IMR-90 (cell line): Measurements from ENCODE around the gene ABCA4. TPM values are rescaled to one million over a fixed set of nuclear protein-coding genes. Genes with fewer than 3 reads are reported as not detected.

Experiments used
- ATAC-seq: fragments of 200-7000 bp; cut with Tn5 transposase; 2 replicates; pipeline ENCODE4 v1.9.1; 2020; ENCODE audit warnings: low read depth, mild to moderate bottlenecking, moderate library complexity
- BruUV-seq: library from RNA; stranded (reverse); fragments of 400-500 nt; replicated peaks from 2 replicates; lab custom pipeline; 2021; lab: Mats Ljungman, UMichigan
- CTCF ChIA-PET: fragments of 300-600 bp; formaldehyde crosslinking; extraction: SDS; loops from one replicate; lab custom pipeline; 2021; ENCODE audit warnings: antibody characterized with exemption; lab: Yijun Ruan, JAX
- POLR2A ChIA-PET: fragments of 300-600 bp; sonication (Branson Sonifier 250); formaldehyde crosslinking; loops from one replicate; lab custom pipeline; 2022; ENCODE audit warnings: antibody characterized with exemption; ENCODE audit not compliant: unreplicated experiment; lab: Charles Lee
- DNase-seq: peaks from one replicate; pipeline ENCODE4 v3.0.0; 2013
- H2AFZ ChIP-seq: replicated peaks from 2 replicates; pipeline ENCODE3; 2013; ENCODE audit warnings: low read length, mild to moderate bottlenecking; ENCODE audit not compliant: poor library complexity
- H2AK5ac ChIP-seq: 2 replicates; pipeline ENCODE4 v1.6.1; 2013; ENCODE audit warnings: low read depth, low read length, inconsistent platforms
- H2AK9ac ChIP-seq: replicated peaks from 2 replicates; pipeline ENCODE3; 2013; ENCODE audit warnings: mild to moderate bottlenecking, low read depth, low read length, moderate library complexity; ENCODE audit not compliant: poor library complexity
- H2BK120ac ChIP-seq: 2 replicates; pipeline ENCODE4 v1.6.1; 2013; ENCODE audit warnings: low read depth, low read length, inconsistent platforms
- H2BK15ac ChIP-seq: 3 replicates; pipeline ENCODE4 v1.6.1; 2013; ENCODE audit warnings: low read depth, low read length, inconsistent platforms
- H2BK20ac ChIP-seq: 2 replicates; pipeline ENCODE4 v1.6.1; 2013; ENCODE audit warnings: low read depth, mild to moderate bottlenecking, inconsistent platforms, low read length, moderate library complexity
- H2BK5ac ChIP-seq: 2 replicates; pipeline ENCODE4 v1.6.1; 2013; ENCODE audit warnings: mild to moderate bottlenecking, low read depth, low read length, inconsistent platforms; ENCODE audit not compliant: poor library complexity, severe bottlenecking
- H3K14ac ChIP-seq: replicated peaks from 2 replicates; pipeline ENCODE4 v1.6.1; 2013; ENCODE audit warnings: low read depth, low read length, inconsistent platforms
- H3K18ac ChIP-seq: 2 replicates; pipeline ENCODE4 v1.6.1; 2013; ENCODE audit warnings: low read depth, low read length, control low read depth
- H3K23ac ChIP-seq: 2 replicates; pipeline ENCODE4 v1.6.1; 2013; ENCODE audit warnings: low read depth, low read length, inconsistent platforms
- H3K27ac ChIP-seq: 2 replicates; pipeline ENCODE4 v1.5.1; 2013; ENCODE audit warnings: mild to moderate bottlenecking, control low read depth, low read length; ENCODE audit not compliant: insufficient read depth
- H3K27me3 ChIP-seq: 2 replicates; pipeline ENCODE4 v1.6.1; 2013; ENCODE audit warnings: low read length; ENCODE audit not compliant: control insufficient read depth, insufficient read depth
- H3K36me3 ChIP-seq: 2 replicates; pipeline ENCODE4 v1.6.1; 2013; ENCODE audit warnings: low read length, mixed read lengths; ENCODE audit not compliant: control insufficient read depth, insufficient read depth
- H3K4ac ChIP-seq: 2 replicates; pipeline ENCODE4 v1.6.1; 2013; ENCODE audit warnings: low read depth, low read length, inconsistent platforms
- H3K4me1 ChIP-seq: 2 replicates; pipeline ENCODE4 v1.6.1; 2013; ENCODE audit warnings: low read length, mixed read lengths; ENCODE audit not compliant: control insufficient read depth, insufficient read depth
- H3K4me2 ChIP-seq: 2 replicates; pipeline ENCODE4 v1.6.1; 2013; ENCODE audit warnings: low read depth, mild to moderate bottlenecking, control low read depth, low read length, moderate library complexity
- H3K4me3 ChIP-seq: 2 replicates; pipeline ENCODE4 v1.5.1; 2013; ENCODE audit warnings: low read depth, mild to moderate bottlenecking, control low read depth, low read length, moderate library complexity; ENCODE audit not compliant: insufficient read depth
- H3K56ac ChIP-seq: 2 replicates; pipeline ENCODE4 v1.6.1; 2013; ENCODE audit warnings: low read length, inconsistent platforms; ENCODE audit not compliant: insufficient read depth; ENCODE audit errors: extremely low read depth
- H3K79me1 ChIP-seq, 2 experiments: 2 replicates each; pipeline ENCODE4 v1.6.1; 2013; ENCODE audit warnings: low read length in 2 of 2, inconsistent platforms in 1 of 2, low read depth in 1 of 2
- H3K9ac ChIP-seq: 2 replicates; pipeline ENCODE4 v1.6.1; 2013; ENCODE audit warnings: low read depth, low read length, control low read depth
- H3K9me1 ChIP-seq: 2 replicates; pipeline ENCODE4 v1.6.1; 2013; ENCODE audit warnings: low read length, inconsistent platforms; ENCODE audit not compliant: insufficient read depth
- H3K9me3 ChIP-seq: 2 replicates; pipeline ENCODE4 v1.6.1; 2013; ENCODE audit warnings: low read length; ENCODE audit not compliant: control insufficient read depth, insufficient read depth
- H4K20me1 ChIP-seq: 2 replicates; pipeline ENCODE4 v1.6.1; 2013; ENCODE audit warnings: low read length, inconsistent platforms; ENCODE audit not compliant: insufficient read depth
- H4K5ac ChIP-seq: 2 replicates; pipeline ENCODE4 v1.6.1; 2013; ENCODE audit warnings: mild to moderate bottlenecking, low read depth, low read length, control low read depth
- H4K8ac ChIP-seq, 2 experiments: 2 replicates each; pipeline ENCODE4 v1.6.1; 2013; ENCODE audit warnings: low read depth in 2 of 2, low read length in 2 of 2, control low read depth in 1 of 2, inconsistent platforms in 1 of 2
- H4K91ac ChIP-seq: 2 replicates; pipeline ENCODE4 v1.6.1; 2013; ENCODE audit warnings: low read depth, low read length, inconsistent platforms; ENCODE audit not compliant: insufficient read depth
- BHLHE40 ChIP-seq: fragments of 150-350 bp; IDR thresholded peaks from 2 replicates; pipeline ENCODE4 v1.6.1; 2016; ENCODE audit warnings: mild to moderate bottlenecking, low read depth, low read length
- CEBPB ChIP-seq: IDR thresholded peaks from 2 replicates; pipeline ENCODE4 v1.6.1; 2012; ENCODE audit warnings: low read depth, low read length, improper control_type of control experiment
- CHD1 ChIP-seq: IDR thresholded peaks from 2 replicates; pipeline ENCODE4 v1.6.1; 2012; ENCODE audit warnings: low read depth, low read length, improper control_type of control experiment
- CTCF ChIP-seq: conservative IDR thresholded peaks from 2 replicates; pipeline ENCODE4 v1.5.1; 2012; ENCODE audit warnings: mild to moderate bottlenecking, low read depth, low read length, improper control_type of control experiment
- FOS ChIP-seq: fragments of 150-350 bp; IDR thresholded peaks from 2 replicates; pipeline ENCODE4 v1.6.1; 2016; ENCODE audit warnings: low read depth, low read length
- MAFK ChIP-seq: IDR thresholded peaks from 2 replicates; pipeline ENCODE4 v1.6.1; 2012; ENCODE audit warnings: low read depth, low read length, improper control_type of control experiment
- MAZ ChIP-seq: IDR thresholded peaks from 2 replicates; pipeline ENCODE4 v1.6.1; 2012; ENCODE audit warnings: low read depth, mild to moderate bottlenecking, low read length, improper control_type of control experiment, moderate library complexity, borderline replicate concordance
- MXI1 ChIP-seq: IDR thresholded peaks from 2 replicates; pipeline ENCODE4 v1.6.1; 2012; ENCODE audit warnings: low read depth, mild to moderate bottlenecking, low read length, moderate library complexity, borderline replicate concordance
- POLR2A ChIP-seq: IDR thresholded peaks from 2 replicates; pipeline ENCODE4 v1.6.1; 2012; ENCODE audit warnings: mild to moderate bottlenecking, low read depth, low read length
- RAD21 ChIP-seq: IDR thresholded peaks from 2 replicates; pipeline ENCODE4 v1.6.1; 2012; ENCODE audit warnings: low read length, improper control_type of control experiment
- RCOR1 ChIP-seq: IDR thresholded peaks from 2 replicates; pipeline ENCODE4 v1.6.1; 2012; ENCODE audit warnings: mild to moderate bottlenecking, low read length, improper control_type of control experiment; ENCODE audit not compliant: insufficient replicate concordance
- RFX5 ChIP-seq: IDR thresholded peaks from 2 replicates; pipeline ENCODE4 v1.8.0; 2012; ENCODE audit warnings: low read depth, mild to moderate bottlenecking, low read length, moderate library complexity
- SMC3 ChIP-seq: fragments of 150-350 bp; IDR thresholded peaks from 2 replicates; pipeline ENCODE4 v1.6.1; 2016; ENCODE audit warnings: low read depth, mild to moderate bottlenecking, antibody characterized with exemption, low read length, moderate library complexity
- USF2 ChIP-seq: fragments of 150-350 bp; IDR thresholded peaks from 2 replicates; pipeline ENCODE4 v1.6.1; 2017; ENCODE audit warnings: mild to moderate bottlenecking, antibody characterized with exemption, low read length, low read depth
- WGBS, 2 experiments: methylation state at CpG; one replicate each; pipeline versions ENCODE4 v1.1.5 to v1.1.7; 2013; ENCODE audit warnings: missing lambda C conversion rate in 2 of 2; ENCODE audit not compliant: insufficient read length in 1 of 2; ENCODE audit errors: extremely low coverage in 2 of 2; 5-methylcytosine and 5-hydroxymethylcytosine counted together
- dilution Hi-C: fragments of 300-500 bp; cut with HindIII; formaldehyde crosslinking; loops from one replicate; pipeline ENCODE4 v1.14.3; 2018; ENCODE audit warnings: low sequenced_read_pairs; ENCODE audit not compliant: unreplicated experiment
- in situ Hi-C: fragments of 300-500 bp; cut with MboI; formaldehyde crosslinking; loops from 3 replicates; pipeline ENCODE4 v1.14.3; 2019; ENCODE audit warnings: low sequenced_read_pairs, inconsistent platforms, mixed read lengths
- intact Hi-C: fragments of 100-400 bp; cut with micrococcal nuclease; formaldehyde crosslinking; loops from 2 replicates; pipeline ENCODE4 v1.10.0; 2022
- polyA plus RNA-seq, 3 experiments: library from polyadenylated mRNA; depleted of rRNA; stranded (reverse); fragments of >200 nt; gene quantifications; 2 replicates each; pipeline ENCODE4 v1.2.3, GENCODE V29; 2012; ENCODE audit warnings: low replicate concordance in 1 of 3
- total RNA-seq: library from RNA; depleted of rRNA; stranded (reverse); fragments of >200 nt; gene quantifications from 2 replicates; pipeline ENCODE4 v1.2.3, GENCODE V29; 2012

ABCA4 gene
- total and polyA plus RNA-seq, 2 of the 4 experiments (the other 2 are of a cell fraction): under 0.01 to 0.36 TPM

GRCh38 chr1:94121411-94121821 is 468 bp upstream of the ABCA4 start:
- DNase-seq (no peak), ATAC-seq (no peak)
- peaks cover 8% of the 10 kb centered on the region for H3K4me1 ChIP-seq
- TF ChIP-seq MXI1: no peak
- TF ChIP-seq RCOR1: no peak
- no peak for TF ChIP-seq BHLHE40
- TF ChIP-seq CHD1: no peak
- no peak for TF ChIP-seq CEBPB
- no peak for TF ChIP-seq SMC3
- TF ChIP-seq MAFK: no peak
- no peak for TF ChIP-seq POLR2A
- TF ChIP-seq RFX5: no peak
- no peak for TF ChIP-seq CTCF
- no peak for TF ChIP-seq FOS
- TF ChIP-seq USF2: no peak
- TF ChIP-seq MAZ: no peak
- no peak for TF ChIP-seq RAD21
- H4K20me1 ChIP-seq: no peaks in the 10 kb centered on the region
- no peak overlapping the region for H3K14ac ChIP-seq
- H3K56ac ChIP-seq: no peak overlapping the region
- no peak overlapping the region for H3K4me3 ChIP-seq
- peaks cover 7% of the 10 kb centered on the region; the same call in 1 of the 2 replicates for H3K27me3 ChIP-seq
- H3K36me3 ChIP-seq: no peaks in the 10 kb centered on the region
- dilution Hi-C loops: no loop called here
- in situ Hi-C loops: no loop called here
- no peak overlapping the region for H2BK5ac ChIP-seq
- ChIA-PET CTCF (no interaction called here), POLR2A (no interaction called here)
- BruUV-seq: no TSS peak
- no peak overlapping the region for H4K5ac ChIP-seq
- no peak overlapping the region for H2AK5ac ChIP-seq
- H3K4ac ChIP-seq: no peak overlapping the region
- no peak overlapping the region for H2BK120ac ChIP-seq
- H4K8ac ChIP-seq: no peak overlapping the region
- intact Hi-C loops: no loop called here
- H4K91ac ChIP-seq: no peak overlapping the region
- peak overlapping the region; percentile 46 for H2AFZ ChIP-seq
- no peaks in the 10 kb centered on the region; the same call in 1 of the 2 replicates for H3K9me3 ChIP-seq
- no peak overlapping the region for H3K18ac ChIP-seq
- no peak overlapping the region for H2BK20ac ChIP-seq
- no peak overlapping the region for H3K4me2 ChIP-seq
- H3K23ac ChIP-seq: no peak overlapping the region
- H3K79me1 ChIP-seq: no peaks in the 10 kb centered on the region
- no peak overlapping the region for H2BK15ac ChIP-seq
- WGBS, 2 experiments: 47% methylated on average over 2 of the region's 8 CpGs; no CpG with 5 or more reads in 1 of the 2 experiments
- H3K9ac ChIP-seq: no peak overlapping the region
- H3K9me1 ChIP-seq: peaks cover 3% of the 10 kb centered on the region; the same call in 1 of the 2 replicates
- no peak overlapping the region for H3K27ac ChIP-seq
- no peak overlapping the region for H2AK9ac ChIP-seq
